Activated CD8-positive, alpha-beta memory T cell treated with anti-CD3 and anti-CD28 coated beads, Interleukin-2, amount 50 U/mL, for 48 hours (primary cell): ENCODE measurements around the gene DCHS2.
"Not testable (repeated sequence)": the region's sequence is repeated elsewhere in the genome, so short reads cannot be mapped to it uniquely, and the experiment has no call there.

Experiments used
- DNase-seq: peaks from one replicate; pipeline ENCODE4 v3.0.0-alpha.2; 2020

Gene DCHS2

DNA sequence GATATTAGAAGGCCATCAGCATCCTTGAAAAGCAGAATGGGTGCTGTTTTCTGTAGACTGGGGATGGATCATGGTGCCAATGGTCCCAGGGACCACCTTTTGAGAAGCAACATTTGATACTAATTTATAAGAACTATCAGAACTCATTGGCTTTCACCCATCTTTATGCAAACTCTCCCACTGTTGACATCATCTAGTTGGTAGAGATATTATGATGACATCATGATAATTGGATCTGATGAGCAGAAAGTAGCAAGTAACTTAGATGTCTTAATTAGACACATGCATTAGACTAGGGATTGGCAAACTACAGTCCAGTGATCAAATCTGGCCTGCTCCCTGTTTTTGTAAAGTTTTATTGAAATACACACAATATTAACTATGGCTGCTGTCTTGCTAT, 181.0 kb downstream of the DCHS2 start:
- DNase-seq = no peak

DNA sequence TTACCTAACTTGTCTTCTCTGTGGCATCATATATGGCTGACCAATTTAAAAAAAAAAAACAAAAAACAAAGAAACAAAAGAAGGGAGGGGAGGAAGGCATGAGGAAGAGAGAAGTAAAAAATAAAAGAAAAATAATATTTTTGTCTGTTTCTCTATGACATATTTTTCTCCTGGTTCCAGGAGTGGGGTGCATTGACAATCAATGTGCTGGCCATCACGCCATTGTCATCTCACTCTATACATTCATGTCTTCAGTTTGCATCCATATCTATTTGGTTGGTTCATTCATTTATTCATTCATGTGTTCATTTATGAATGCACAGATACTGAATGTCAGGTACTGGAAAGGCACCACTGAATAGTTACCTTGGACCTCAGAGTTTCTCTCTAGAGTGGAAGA, 183.4 kb downstream of the DCHS2 start:
- DNase-seq = no peak

DNA sequence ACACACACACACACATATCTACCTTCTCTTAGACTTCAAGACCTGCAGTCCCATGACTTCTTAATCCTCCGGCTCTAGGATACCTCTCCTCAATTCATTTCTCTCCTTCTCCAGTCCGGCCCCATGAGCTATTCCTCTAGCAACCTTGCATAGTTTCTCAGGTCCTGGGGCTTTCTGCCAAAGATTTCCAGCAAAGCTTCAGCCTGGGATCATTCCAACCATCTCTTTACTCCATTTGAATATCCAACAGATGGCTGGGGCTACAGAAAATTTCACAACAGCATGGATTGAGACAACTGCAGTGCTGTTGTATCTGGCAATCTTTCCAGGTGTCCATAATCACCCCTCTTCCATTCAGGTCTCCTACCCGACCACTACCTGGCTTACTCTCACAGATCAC, 184.1 kb downstream of the DCHS2 start:
- no peak for DNase-seq

DNA sequence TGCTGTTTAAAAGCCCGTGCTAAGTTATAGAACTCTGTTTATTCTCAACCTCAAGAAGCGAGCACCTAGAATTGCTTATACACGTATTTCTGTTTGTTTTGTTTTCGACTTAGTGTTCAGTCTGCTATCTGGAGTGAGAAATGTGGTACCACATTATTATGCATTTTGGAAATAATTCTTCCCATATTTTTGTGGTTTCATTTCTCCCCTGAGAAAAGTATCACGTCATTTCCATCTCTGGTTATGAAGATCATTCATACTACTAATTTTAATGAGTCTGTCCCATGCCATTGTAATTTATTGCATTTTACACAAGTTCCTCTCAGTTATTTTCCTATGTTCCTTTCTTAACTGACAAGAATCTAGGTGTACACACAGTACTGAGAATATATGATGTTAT, 186.0 kb downstream of the DCHS2 start:
- no peak for DNase-seq

DNA sequence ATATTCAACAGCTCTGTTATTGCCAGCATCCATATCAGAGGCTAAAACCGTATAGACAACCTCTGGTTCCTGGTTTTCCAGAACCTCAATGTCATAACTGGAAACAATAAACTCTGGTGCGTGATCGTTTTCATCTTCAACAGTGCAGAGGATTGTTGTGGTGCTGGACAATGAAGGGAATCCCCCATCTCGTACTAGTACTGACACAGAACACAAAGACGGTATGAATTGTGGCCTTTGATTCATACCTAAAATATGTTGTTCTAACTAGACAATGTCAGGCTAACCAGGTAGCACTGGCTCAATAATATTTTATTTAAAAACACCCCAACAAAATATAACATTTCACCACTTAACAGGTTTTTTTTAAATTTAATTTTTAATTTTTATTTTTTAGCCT, 186.9 kb downstream of the DCHS2 start:
- no peak for DNase-seq

DNA sequence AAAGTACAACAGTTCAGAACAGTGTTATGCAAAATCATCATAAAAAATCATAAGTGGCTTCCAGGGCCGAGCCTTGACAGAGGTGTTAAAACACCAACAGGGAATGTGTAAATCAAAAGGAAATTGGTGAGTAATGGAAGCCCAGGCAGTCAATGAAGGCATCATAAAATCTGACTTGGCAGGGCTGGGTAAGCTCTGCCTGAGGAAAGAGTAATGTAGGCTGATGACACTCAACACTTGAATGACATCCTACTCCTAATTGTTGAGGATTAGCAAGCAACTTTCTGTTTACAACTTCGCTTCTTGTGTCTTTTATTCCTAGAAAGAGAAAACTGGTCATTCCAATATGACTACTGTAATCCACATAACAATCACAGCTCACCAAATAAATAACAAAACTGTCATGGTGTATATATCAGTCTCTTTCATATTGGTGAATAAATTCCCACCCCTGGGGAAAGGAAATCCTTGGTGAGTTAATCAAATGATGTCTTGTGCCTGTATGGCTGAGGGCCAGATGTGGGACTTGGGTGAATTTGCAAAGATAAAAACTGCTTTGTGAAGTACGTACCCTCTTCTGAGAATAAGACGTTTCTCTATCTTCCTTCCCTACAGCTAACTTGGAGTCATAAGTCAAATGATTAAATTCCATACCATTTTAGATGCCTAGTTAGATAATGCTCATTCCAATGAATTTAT, 196.8 kb downstream of the DCHS2 start:
- DNase-seq = no peak

DNA sequence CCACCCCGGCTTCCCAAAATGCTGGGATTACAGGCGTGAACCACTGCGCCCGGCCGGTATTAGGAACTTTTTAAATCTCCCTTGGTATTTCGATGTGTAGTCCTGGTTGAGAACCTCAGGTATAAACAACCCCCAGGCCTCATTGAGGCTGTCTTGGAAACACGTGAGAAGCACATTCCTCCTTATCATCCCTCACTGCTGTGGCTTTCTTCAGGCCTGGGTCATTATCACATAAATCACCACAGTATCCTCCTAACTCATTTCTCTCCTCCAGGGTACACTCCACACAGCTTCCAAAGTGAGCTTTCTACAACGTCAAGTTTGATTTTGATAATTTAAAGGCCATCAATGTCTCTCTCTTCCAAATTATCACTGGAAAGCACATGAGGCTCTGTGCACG, 198.2 kb downstream of the DCHS2 start:
- DNase-seq = no peak

DNA sequence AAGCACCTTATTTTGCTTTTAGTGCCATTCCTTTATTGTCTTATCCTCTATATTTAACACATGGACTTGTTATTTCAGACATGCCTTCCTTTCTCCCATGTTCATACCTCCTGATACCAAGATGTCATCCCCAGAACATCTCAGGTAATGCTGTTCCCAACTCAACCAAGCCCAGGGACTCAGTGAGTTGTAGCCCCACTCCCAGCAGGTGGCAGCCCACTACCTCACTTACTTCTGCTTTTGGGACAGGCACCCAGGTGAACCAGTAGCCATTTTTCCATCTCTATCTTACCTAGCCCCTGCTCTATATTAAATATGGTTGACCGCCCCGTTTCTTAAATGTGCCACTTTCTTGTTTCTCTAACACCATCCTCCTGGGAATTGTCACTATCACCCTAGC, 199.0 kb downstream of the DCHS2 start:
- DNase-seq = no peak

DNA sequence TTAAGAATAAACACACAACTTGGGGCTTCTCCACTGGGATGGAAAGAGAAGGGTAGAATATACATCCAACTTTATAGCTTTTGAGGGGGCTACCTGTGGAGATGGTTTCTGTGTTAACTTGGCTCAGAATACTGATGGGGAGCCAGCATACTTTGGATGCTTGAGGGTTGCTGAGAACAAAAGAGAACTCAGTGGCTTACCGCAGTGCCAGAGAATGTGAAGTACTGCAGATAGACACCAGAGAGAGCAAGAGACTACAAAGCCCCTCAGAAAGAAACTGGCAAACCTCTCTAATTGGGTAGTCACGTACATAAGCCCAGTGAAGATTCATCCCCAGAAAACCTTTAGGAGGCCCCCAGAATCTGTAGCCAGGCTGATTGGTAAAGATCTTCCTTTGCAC, 214.4 kb downstream of the DCHS2 start:
- no peak for DNase-seq

DNA sequence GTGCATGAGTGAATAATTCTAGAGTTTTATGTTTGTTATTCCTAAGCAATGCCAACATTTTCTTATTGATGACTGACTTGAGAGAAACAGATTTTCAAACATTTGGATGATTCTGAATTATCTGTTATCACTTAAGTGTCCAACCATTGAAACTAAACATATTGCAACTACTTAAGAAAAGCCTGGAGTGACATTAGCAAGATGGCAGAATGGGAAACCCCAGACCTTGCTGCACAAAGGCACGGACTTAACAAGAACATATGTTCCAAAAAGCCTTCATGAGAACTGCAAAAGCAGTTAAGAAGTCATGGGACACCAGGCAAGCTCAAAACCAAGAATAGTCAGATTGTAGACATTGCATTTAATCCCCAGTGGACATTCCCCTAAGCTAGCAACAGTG, 215.1 kb downstream of the DCHS2 start:
- no peak for DNase-seq

DNA sequence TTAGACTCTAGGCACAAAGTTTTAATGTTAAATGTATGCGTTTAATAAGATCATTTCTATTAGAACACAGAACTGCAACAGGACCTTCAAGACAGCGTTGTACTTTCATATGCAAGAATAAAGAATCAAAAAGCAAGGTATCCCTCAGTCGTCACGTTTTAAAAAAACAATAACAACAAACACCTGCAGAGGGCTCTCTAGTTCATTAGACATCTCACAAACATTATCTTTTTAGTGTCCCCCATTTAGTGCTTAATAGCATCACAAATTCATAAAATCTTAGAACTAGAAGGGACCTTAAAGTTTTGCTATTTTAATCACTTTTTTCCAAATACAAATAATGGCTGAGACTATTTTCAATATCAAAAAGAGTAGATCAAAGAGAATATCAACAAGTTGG, 236.6 kb downstream of the DCHS2 start:
- DNase-seq = no peak

DNA sequence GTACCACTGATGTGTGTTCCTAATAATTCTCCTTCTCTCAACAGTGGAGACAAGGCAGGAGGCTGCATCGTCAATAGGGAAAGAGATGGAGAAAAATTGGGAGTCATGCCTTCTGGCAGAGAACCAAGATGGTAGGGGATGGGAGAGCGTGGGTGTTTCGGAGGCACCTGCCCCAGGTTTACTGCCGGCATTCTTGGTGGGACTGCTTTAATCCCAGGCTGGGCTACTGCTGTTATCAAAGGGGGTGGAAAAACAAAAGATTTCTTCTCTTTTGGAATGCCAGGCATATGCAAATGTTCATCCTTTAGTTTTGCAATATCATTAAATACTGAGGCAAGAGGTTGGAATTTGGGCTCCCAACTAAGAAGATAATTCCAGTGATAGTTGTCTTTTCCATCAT, 257.0 kb downstream of the DCHS2 start:
- no peak for DNase-seq

DNA sequence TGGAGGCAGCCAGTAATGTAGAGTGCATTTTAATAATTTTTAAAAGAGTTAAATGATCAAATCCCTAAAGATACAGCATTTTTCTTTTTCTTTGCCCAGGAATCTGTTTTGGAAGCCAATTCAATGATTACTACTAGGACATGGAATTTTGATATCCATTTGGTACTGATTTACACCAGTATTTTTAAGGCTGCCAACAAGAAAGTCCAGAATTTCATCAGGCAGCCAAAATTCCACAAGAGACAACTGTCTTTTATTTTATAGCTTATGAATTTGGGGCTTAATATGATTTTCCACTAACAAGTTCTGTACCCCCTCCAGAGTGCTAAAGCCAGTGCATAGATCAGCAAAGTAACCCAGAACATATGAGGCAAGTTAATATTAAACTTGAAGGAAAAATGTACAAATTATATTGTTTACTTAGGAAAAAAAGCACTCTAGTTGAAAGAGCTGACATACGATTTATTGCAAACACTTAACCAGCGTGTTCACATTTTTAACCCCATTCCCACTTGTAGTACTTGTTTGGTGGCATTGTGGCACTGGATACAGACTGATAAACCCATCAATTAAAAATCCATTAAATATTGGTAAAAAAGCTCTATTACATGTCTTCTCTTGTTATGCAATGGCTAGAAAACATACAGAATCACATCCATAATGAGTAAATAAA, 259.7 kb downstream of the DCHS2 start:
- DNase-seq = no peak

DNA sequence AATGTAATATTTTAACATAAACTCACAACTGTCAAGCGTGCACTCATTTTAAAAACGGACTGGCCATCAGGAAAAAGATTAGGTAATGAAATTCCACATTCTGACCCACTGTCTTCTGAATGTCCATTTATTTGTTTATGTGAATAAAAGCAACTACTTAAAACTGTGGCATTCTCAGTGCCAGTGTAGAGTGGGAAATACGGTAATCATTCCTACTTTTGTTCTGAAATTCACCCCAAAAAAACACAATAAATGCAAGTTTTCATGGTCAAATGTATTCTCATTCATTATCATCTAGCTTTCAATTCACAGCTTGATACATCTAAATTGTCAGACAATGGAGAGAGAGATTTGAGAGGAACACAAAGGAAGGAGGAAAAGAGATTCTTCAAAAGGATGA, 260.9 kb downstream of the DCHS2 start:
- DNase-seq = no peak

DNA sequence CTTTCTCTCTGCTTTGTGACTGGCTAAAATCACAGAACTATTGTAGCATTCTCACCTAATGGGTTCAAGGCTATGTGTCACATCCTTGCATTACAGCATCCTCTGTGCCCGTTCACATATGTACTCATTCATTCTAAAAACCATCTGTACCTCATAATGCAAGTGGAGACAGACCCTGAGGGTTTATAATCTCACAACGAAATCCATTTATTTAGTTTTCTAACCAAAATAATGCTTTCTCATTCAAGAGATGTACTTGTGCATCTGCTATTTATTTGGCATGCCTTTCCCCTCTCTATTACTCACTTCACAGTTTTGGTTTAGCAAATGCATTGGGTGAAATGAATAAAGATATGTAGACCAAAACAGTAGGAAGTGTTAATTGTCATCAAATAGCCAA, 261.5 kb downstream of the DCHS2 start:
- DNase-seq = no peak

DNA sequence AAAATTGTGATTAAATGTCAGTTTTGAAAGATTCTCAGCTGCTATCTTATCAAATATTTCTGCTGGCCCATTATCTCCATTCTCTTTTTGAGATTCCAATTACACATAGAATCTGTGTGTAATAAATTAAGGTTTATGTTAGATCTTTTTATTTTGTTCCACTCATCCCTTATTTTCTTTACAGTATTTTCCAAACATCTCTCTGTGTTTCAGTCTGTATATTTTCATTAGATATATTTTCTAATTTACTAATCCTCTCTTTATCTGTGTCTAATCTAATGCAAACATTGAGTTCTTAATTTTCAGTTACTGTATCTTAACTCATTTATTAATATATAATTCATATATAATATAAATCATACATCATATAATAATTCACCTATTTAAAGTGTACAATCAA, 268.7 kb downstream of the DCHS2 start:
- DNase-seq = no peak

DNA sequence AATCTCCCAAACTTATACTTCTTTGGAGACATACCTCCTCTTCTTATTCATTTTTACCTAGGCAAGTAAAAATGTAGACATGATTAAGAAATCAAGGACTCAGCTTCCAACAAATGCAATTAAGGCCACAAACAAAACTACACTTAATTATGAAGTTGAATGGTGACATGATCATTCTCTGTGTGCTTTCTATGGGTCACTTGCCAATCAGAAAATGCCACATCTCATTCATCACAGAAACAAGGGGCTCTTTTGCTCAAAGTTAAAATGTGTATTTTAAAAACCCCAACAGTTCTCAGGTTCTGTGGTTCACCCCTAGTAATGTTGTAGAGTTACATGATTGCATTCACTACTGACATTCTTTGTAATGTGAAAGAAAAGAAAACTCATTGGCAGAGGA, 273.5 kb downstream of the DCHS2 start:
- no peak for DNase-seq

DNA sequence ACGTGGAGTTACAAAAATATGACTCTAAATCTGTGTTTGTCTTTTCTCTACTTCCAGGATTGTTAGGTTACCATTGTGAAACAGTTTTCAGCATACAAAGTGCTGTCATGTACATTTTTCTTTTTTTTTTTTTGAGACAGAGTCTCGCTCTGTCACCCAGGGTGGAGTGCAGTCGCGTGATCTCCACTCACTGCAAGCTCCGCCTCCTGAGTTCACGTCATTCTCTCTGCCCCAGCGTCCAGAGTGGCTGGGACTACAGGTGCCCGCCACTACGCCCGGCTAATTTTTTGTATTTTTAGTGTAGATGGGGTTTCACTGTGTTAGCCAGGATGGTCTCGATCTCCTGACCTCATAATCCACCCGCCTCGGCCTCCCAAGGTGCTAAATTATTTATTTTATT, 274.2 kb downstream of the DCHS2 start:
- not testable (repeated sequence) for DNase-seq

DNA sequence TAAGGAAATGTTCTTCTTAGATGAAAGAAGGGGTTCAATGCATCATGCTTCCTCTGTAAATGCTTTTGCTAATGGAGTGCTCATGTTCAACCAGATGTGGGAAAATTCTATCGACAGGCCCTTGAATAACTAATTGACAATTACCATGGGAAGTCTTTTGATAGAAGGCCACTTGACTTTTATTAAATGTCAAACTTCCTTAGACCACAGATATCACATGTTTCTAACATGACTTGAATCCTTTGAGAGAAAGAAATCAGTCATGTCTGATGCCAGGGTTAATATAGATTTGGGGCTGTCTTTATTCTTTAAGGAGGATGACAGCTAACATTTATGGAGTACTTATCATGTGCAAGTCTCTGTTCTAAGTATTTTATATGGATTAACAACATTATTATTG, 280.1 kb downstream of the DCHS2 start:
- no peak for DNase-seq

DNA sequence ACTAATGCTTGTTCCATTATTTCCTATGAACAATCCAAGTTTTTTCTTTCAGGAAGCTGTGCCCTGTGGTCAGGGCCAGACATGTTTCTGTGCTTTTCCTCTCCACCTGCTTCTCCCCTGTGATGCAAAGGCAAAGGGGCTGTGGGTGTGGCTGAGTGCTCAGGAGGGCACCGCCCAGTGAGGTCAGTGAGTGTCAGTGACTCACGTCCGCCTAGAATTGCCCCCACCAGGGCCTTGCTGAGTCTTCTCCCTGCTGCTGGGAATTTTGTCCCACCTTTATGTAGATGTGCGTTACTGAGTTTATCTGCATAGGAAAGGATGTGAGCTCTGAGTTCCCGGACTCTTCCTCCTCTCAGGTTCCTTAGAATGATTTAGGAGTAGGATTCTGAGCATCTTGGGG, 283.2 kb downstream of the DCHS2 start:
- DNase-seq = no peak

DNA sequence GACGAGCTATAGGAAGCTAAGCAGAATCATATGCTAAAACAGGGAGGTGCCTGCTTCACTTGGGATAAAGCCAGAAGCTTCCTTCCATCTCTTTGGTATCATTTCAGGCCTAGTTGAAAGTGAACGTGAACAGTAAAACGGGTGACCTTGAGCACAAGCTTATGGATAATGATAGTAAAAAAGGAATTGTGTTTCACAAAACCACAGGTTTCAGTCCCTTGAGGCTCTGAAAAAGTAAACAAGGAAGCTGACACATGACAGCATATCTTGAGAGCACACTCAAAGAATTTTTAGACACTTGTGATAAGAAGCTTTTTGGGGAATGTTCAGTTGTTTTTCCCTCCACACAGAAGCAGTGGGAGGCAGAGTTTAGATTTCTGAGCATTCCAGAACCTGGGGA, 286.1 kb downstream of the DCHS2 start:
- DNase-seq = no peak

DNA sequence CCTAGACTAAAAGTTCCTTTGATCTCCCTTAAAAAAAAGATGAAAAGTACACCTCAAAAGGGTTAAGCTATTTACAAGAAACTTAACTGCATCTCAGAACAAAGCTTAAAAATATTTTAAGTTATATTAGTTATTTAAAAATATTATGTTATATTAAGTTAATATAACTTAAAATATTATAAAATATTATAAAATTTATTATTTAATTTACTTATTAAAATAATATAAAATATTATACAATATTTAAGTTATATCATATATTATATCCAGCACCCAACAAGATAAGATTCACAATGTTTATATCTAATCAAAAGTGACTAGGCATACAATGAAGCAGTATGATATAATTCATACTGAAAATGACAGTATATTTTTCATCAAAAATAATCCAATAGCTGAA, 296.9 kb downstream of the DCHS2 start:
- no peak for DNase-seq

DNA sequence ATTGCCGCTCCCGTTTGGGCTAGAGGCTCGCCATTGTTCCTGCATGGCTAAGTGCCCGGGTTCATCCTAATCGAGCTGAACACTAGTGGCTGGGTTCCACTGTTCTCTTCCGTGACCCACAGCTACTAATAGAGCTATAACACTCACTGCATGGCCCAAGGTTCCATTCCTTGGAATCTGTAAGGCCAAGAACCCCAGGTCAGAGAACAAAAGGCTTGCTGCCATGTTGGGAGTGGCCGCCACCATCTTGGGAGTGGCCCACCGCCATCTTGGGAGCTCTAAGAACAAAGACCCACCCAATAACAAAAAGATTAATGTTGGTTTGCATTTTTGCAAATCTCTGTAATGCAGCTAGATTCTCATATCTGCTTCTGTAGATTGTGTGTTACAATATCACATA, 299.0 kb downstream of the DCHS2 start:
- DNase-seq = no peak

DNA sequence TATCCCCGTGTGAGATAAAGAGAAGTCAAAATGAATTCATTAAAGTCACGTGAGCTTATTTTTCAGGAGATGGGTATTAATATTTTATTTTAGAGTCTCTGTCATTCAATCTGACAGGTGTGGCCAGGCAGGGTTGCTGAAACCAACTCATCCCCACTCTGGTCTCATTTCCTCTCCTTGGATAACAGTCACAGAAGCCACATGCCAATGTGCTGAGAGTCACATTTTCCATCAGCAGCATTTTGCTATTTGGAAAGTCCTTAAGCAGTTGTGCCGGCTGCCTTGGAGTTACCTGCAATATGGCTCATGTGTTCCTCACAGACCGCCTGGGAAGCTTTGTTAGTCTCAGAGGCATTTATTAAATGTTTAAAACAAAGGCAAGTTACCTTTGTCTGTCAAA, 302.3 kb downstream of the DCHS2 start:
- no peak for DNase-seq

DNA sequence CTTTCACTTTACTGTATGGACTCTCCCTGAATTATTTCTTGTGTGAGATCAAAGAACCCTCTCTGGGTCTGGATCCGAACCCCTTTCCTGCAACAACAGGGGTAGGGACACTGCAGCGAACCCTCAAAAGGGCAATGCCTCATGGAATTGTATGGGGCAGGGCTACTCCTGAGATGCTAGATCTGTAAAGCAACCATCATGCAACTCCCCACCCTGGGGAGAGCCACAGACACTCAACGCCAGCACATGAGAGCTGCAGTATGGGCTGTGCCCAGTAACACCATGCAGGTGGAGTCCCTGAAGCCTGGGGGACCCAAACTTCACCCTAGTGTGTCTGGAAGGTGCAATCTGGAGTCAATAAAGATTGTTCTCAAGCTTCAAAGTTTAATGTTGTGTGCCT, 304.7 kb downstream of the DCHS2 start:
- DNase-seq = no peak
